Fibroblast of the aortic adventitia (primary cell): ENCODE results near the gene BARX1. TPM values are rescaled to one million over a fixed set of nuclear protein-coding genes. Genes with fewer than 3 reads are reported as not detected.

Experiments used
- DNase-seq: peaks from one replicate; pipeline ENCODE4 v3.0.0-alpha.2; 2010; ENCODE audit warnings: low read depth
- H3K4me3 ChIP-seq: 2 replicates; pipeline ENCODE4 v1.5.1; 2011; ENCODE audit warnings: low read depth, mild to moderate bottlenecking, control low read depth, low read length, moderate library complexity
- total RNA-seq: library from RNA; depleted of rRNA; stranded (reverse); fragments of >200 nt; gene quantifications from 2 replicates; pipeline ENCODE4 v1.2.3, GENCODE V29; 2012; ENCODE audit warnings: low replicate concordance
- TF ChIP-seq, protein P1 (sequence below): IDR thresholded peaks from 2 replicates; pipeline ENCODE4 v1.5.1; 2011; ENCODE audit warnings: mild to moderate bottlenecking, low read length, control low read depth, inconsistent platforms; ENCODE audit not compliant: insufficient read depth

Gene BARX1
- total RNA-seq, 1 donor: 0.09 TPM

DNA sequence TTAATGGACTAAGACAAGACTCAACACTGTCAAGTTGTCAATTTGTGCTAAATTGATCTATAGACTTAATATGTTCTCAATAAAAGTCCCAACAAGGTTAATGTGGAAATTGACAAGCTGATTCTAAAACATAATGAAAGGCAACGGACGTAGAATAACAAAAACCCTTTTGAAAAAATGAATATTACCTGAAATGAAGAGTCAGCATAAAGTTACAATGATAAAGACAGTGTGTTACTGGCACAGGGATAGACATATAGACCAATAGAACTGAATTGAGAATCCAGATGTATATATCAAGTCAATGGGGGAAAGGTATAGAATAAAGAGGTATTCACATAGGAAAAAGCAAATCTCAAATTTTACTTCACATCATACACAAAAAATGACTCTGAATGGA is 37.7 kb upstream of the BARX1 start:
- TF ChIP-seq, protein P1, sequence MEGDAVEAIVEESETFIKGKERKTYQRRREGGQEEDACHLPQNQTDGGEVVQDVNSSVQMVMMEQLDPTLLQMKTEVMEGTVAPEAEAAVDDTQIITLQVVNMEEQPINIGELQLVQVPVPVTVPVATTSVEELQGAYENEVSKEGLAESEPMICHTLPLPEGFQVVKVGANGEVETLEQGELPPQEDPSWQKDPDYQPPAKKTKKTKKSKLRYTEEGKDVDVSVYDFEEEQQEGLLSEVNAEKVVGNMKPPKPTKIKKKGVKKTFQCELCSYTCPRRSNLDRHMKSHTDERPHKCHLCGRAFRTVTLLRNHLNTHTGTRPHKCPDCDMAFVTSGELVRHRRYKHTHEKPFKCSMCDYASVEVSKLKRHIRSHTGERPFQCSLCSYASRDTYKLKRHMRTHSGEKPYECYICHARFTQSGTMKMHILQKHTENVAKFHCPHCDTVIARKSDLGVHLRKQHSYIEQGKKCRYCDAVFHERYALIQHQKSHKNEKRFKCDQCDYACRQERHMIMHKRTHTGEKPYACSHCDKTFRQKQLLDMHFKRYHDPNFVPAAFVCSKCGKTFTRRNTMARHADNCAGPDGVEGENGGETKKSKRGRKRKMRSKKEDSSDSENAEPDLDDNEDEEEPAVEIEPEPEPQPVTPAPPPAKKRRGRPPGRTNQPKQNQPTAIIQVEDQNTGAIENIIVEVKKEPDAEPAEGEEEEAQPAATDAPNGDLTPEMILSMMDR: no peak
- DNase-seq: no peak
- no peak overlapping the region for H3K4me3 ChIP-seq

DNA sequence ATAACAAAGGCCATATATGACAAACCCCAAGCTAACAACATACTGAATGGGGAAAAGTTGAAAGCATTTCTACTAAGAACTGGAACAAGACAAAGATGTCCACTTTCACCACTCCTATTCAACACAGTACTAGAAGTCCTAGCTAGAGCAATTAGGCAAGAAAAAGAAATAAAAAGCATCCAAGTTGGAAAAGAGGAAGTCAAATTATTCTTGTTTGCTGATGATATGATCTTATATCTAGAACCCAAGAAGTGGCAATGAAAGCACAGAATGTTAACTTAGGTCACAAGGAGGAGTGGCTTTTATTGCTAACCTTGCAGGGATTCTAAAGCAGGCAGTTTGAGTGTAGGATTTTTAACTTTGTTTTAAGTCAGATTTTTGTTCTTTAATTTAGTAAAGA is 35.3 kb upstream of the BARX1 start:
- DNase-seq: no peak
- TF ChIP-seq, protein P1: no peak
- H3K4me3 ChIP-seq: no peak overlapping the region

DNA sequence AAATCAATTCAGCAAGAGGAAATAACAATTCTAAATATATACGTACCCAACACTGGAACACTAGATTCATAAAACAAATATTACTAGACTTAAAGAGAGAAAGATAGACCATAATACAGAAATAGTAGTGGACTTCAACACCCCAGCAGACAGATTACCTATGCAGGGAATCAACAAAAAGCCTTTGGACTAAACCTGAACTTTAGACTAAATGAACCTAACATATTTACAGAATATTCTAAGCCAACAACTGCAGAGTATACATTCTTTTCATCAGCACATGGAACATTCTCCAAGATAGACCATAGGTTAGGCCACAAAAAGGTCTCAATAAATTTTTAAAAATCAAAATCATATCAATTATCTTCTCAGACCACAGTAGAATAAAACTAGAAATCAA is 32.9 kb upstream of the BARX1 start:
- DNase-seq: no peak
- TF ChIP-seq, protein P1: no peak
- no peak overlapping the region for H3K4me3 ChIP-seq

DNA sequence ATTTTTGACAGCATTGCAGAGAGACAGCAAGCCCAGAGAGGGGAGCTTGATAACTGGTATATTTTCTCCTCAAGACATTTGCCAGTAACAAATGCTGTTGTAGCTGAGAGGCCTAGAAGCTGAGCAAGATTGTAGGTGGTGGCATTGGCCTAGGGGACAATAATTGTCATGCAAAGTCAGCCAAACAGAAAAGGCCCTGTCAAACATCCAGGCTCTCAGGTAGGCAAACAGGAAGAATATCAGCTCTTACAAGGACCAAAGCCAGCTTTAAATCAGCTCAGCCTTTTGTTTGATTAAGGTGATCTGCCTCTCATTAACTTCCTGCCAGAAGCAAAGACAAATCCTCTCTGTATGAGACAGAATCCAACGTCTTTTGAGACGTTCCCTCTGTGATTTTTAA is 29.7 kb upstream of the BARX1 start:
- no peak overlapping the region for H3K4me3 ChIP-seq
- TF ChIP-seq, protein P1: no peak
- DNase-seq: no peak

DNA sequence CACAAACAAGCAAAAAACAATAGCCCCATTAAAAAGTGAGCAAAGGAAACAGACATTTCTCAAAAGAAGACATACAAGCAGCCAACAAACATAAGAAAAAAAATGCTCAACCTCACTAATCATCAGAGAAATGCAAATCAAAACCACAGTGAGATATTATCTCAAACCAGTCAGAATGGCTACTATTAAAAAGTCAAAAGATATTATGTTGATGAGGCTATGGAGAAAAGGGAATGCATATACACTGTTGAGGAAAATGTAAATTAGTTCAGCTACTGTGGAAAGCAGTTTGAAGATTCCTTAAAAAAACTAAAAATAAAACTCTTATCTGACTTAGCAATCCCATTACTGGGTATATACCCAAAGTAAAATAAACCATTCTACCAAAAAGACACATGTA is 28.7 kb upstream of the BARX1 start:
- TF ChIP-seq, protein P1: no peak
- DNase-seq: no peak
- H3K4me3 ChIP-seq: no peak overlapping the region

DNA sequence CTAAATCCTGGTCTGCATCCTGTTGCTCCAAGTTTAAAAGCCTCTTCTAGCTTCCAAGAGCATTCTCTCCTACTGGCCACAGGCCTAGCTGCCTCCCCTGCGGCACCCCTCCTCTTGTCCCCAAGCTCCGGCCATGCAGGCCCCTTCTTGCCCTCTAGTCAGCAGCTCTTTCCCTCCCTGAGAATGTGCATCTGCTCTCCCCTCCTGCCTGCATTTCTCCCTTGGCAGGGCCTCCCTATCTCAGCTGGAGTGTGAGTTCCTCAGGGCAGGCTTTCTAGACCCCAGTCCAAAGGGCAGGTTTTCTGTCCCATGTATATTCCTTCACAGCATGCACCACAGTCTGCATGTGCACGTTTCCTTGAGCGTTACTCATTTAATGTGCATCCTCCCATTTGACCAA is 24.6 kb upstream of the BARX1 start:
- TF ChIP-seq, protein P1: no peak
- DNase-seq: no peak
- no peak overlapping the region for H3K4me3 ChIP-seq

DNA sequence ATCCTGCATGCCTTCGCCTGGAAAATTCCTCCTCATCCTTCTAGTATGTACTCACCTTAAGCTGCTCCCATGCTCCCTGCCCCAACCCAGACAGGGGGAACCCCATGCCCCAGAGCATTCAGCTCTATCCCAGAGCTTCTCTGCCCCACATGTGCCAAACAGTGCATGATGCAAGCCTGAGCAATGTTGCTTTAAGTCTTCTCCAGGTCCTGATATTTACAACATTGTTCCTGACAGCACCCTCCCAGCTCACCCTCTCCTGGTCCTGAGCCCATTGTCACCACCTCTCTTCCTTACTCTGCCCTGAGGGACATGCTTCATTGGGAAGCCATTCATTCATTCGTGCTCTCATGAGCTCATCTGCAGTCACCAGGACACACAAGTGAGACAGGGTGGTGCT is 23.4 kb upstream of the BARX1 start:
- DNase-seq: peak; percentile 49
- H3K4me3 ChIP-seq: no peak overlapping the region
- TF ChIP-seq, protein P1: no peak
